ENCODE results near the gene FERMT1.
"Not testable (repeated sequence)": the region's sequence is repeated elsewhere in the genome, so short reads cannot be mapped to it uniquely, and the experiment has no call there.

Gene FERMT1

GRCh38 chr20:6036213-6036612, 86.6 kb downstream of the FERMT1 start:
- Histone ChIP-seq H3K27ac (ENCODE audit: insufficient read depth, low read length, poor library complexity, severe bottlenecking) (no peak overlapping the region), H3K4me1 (ENCODE audit: control insufficient read depth, insufficient read depth, low read length, poor library complexity, severe bottlenecking) (no peaks in the 10 kb centered on the region), H3K4me3 (ENCODE audit: insufficient read depth, low read depth, low read length, poor library complexity, severe bottlenecking) (no peak overlapping the region), H3K9me3 (ENCODE audit: control insufficient read depth, low read length) (no peaks in the 10 kb centered on the region), H3K27me3 (replicated peaks; ENCODE audit: control insufficient read depth, insufficient read depth, low read length, poor library complexity, severe bottlenecking) (no peaks in the 10 kb centered on the region), H3K36me3 (ENCODE audit: control insufficient read depth, insufficient read depth, low read length) (peaks cover 47% of the 10 kb centered on the region)
- DNase-seq: no peak

GRCh38 chr20:6034134-6034969, 88.5 kb downstream of the FERMT1 start:
- Histone ChIP-seq H3K4me1 (ENCODE audit: control insufficient read depth, insufficient read depth, low read length, poor library complexity, severe bottlenecking) (no peaks in the 10 kb centered on the region), H3K9me3 (ENCODE audit: control insufficient read depth, low read length) (no peaks in the 10 kb centered on the region), H3K4me3 (ENCODE audit: insufficient read depth, low read depth, low read length, poor library complexity, severe bottlenecking) (no peak overlapping the region), H3K36me3 (ENCODE audit: control insufficient read depth, insufficient read depth, low read length) (peaks cover 34% of the 10 kb centered on the region), H3K27me3 (replicated peaks; ENCODE audit: control insufficient read depth, insufficient read depth, low read length, poor library complexity, severe bottlenecking) (no peaks in the 10 kb centered on the region), H3K27ac (ENCODE audit: insufficient read depth, low read length, poor library complexity, severe bottlenecking) (no peak overlapping the region)
- DNase-seq: no peak

- H3K36me3 ChIP-seq (ENCODE audit: control insufficient read depth, insufficient read depth, low read length): peaks cover 30% of the 10 kb centered on the region
- H3K4me3 ChIP-seq (ENCODE audit: insufficient read depth, low read depth, low read length, poor library complexity, severe bottlenecking); H3K9me3 ChIP-seq (ENCODE audit: control insufficient read depth, low read length); DNase-seq; H3K27ac ChIP-seq (ENCODE audit: insufficient read depth, low read length, poor library complexity, severe bottlenecking); H3K4me1 ChIP-seq (ENCODE audit: control insufficient read depth, insufficient read depth, low read length, poor library complexity, severe bottlenecking); H3K27me3 ChIP-seq (replicated peaks; ENCODE audit: control insufficient read depth, insufficient read depth, low read length, poor library complexity, severe bottlenecking): not testable (repeated sequence)
Observed at GRCh38 chr20:6032907-6033306, 89.9 kb downstream of the FERMT1 start.

GRCh38 chr20:6030453-6031080, 92.3 kb downstream of the FERMT1 start:
- Histone ChIP-seq H3K27ac (ENCODE audit: insufficient read depth, low read length, poor library complexity, severe bottlenecking) (no peak overlapping the region), H3K4me3 (ENCODE audit: insufficient read depth, low read depth, low read length, poor library complexity, severe bottlenecking) (no peak overlapping the region), H3K4me1 (ENCODE audit: control insufficient read depth, insufficient read depth, low read length, poor library complexity, severe bottlenecking) (no peaks in the 10 kb centered on the region), H3K36me3 (ENCODE audit: control insufficient read depth, insufficient read depth, low read length) (peaks cover 27% of the 10 kb centered on the region), H3K9me3 (ENCODE audit: control insufficient read depth, low read length) (no peaks in the 10 kb centered on the region), H3K27me3 (replicated peaks; ENCODE audit: control insufficient read depth, insufficient read depth, low read length, poor library complexity, severe bottlenecking) (no peaks in the 10 kb centered on the region)
- no peak for DNase-seq

- Histone ChIP-seq H3K27me3 (replicated peaks; ENCODE audit: control insufficient read depth, insufficient read depth, low read length, poor library complexity, severe bottlenecking) (no peaks in the 10 kb centered on the region), H3K9me3 (ENCODE audit: control insufficient read depth, low read length) (no peaks in the 10 kb centered on the region), H3K27ac (ENCODE audit: insufficient read depth, low read length, poor library complexity, severe bottlenecking) (no peak overlapping the region), H3K36me3 (ENCODE audit: control insufficient read depth, insufficient read depth, low read length) (peaks cover 31% of the 10 kb centered on the region), H3K4me1 (ENCODE audit: control insufficient read depth, insufficient read depth, low read length, poor library complexity, severe bottlenecking) (no peaks in the 10 kb centered on the region), H3K4me3 (ENCODE audit: insufficient read depth, low read depth, low read length, poor library complexity, severe bottlenecking) (no peak overlapping the region)
- DNase-seq: no peak
Observed at GRCh38 chr20:6029538-6029937, 93.3 kb downstream of the FERMT1 start.

- no peak for DNase-seq
- Histone ChIP-seq H3K27ac (ENCODE audit: insufficient read depth, low read length, poor library complexity, severe bottlenecking) (no peak overlapping the region), H3K27me3 (replicated peaks; ENCODE audit: control insufficient read depth, insufficient read depth, low read length, poor library complexity, severe bottlenecking) (no peaks in the 10 kb centered on the region)
Observed at GRCh38 chr20:6028818-6029217, 94.0 kb downstream of the FERMT1 start.

GRCh38 chr20:6026051-6026450, 96.8 kb downstream of the FERMT1 start:
- no peak overlapping the region for H3K27ac ChIP-seq (ENCODE audit: insufficient read depth, low read length, poor library complexity, severe bottlenecking)
- H3K4me1 ChIP-seq (ENCODE audit: control insufficient read depth, insufficient read depth, low read length, poor library complexity, severe bottlenecking): no peaks in the 10 kb centered on the region
- H3K36me3 ChIP-seq (ENCODE audit: control insufficient read depth, insufficient read depth, low read length): peaks cover 23% of the 10 kb centered on the region
- no peaks in the 10 kb centered on the region for H3K9me3 ChIP-seq (ENCODE audit: control insufficient read depth, low read length)
- H3K27me3 ChIP-seq (replicated peaks; ENCODE audit: control insufficient read depth, insufficient read depth, low read length, poor library complexity, severe bottlenecking): no peaks in the 10 kb centered on the region
- DNase-seq: no peak
- no peak overlapping the region for H3K4me3 ChIP-seq (ENCODE audit: insufficient read depth, low read depth, low read length, poor library complexity, severe bottlenecking)

More at GRCh38 chr20:6028818-6029217, 94.0 kb downstream of the FERMT1 start:
- no peak overlapping the region for H3K4me3 ChIP-seq (ENCODE audit: insufficient read depth, low read depth, low read length, poor library complexity, severe bottlenecking)
- H3K4me1 ChIP-seq (ENCODE audit: control insufficient read depth, insufficient read depth, low read length, poor library complexity, severe bottlenecking): no peaks in the 10 kb centered on the region
- peaks cover 34% of the 10 kb centered on the region for H3K36me3 ChIP-seq (ENCODE audit: control insufficient read depth, insufficient read depth, low read length)
- H3K9me3 ChIP-seq (ENCODE audit: control insufficient read depth, low read length): no peaks in the 10 kb centered on the region
